HUES6 (cell line): Measurements from ENCODE around the gene TLR9.

Experiments used
- H3K27ac ChIP-seq: 2 replicates; pipeline ENCODE4 v1.7.0; 2013; ENCODE audit warnings: low read depth, mild to moderate bottlenecking, low read length, inconsistent platforms
- H3K27me3 ChIP-seq: 2 replicates; pipeline ENCODE4 v1.6.1; 2013; ENCODE audit warnings: low read length; ENCODE audit not compliant: control insufficient read depth, insufficient read depth
- H3K36me3 ChIP-seq: 2 replicates; pipeline ENCODE4 v1.6.1; 2013; ENCODE audit warnings: low read length; ENCODE audit not compliant: control insufficient read depth, insufficient read depth
- H3K4me1 ChIP-seq: 2 replicates; pipeline ENCODE4 v1.6.1; 2013; ENCODE audit warnings: low read length; ENCODE audit not compliant: control insufficient read depth, insufficient read depth
- H3K4me3 ChIP-seq: 2 replicates; pipeline ENCODE4 v1.5.1; 2013; ENCODE audit warnings: low read depth, low read length
- H3K9ac ChIP-seq: one replicate; pipeline ENCODE4 v1.6.1; 2013; ENCODE audit warnings: mild to moderate bottlenecking, low read length
- H3K9me3 ChIP-seq: 2 replicates; pipeline ENCODE4 v1.6.1; 2013; ENCODE audit warnings: low read depth, low read length; ENCODE audit not compliant: control insufficient read depth, insufficient read depth

The TLR9 gene

GRCh38 chr3:52221563-52222318, 3.7 kb downstream of the TLR9 start:
- Histone ChIP-seq H3K9ac (no peak overlapping the region), H3K4me3 (no peak overlapping the region), H3K27me3 (no peaks in the 10 kb centered on the region), H3K4me1 (peaks cover 12% of the 10 kb centered on the region; the same call in 1 of the 2 replicates), H3K9me3 (no peaks in the 10 kb centered on the region), H3K36me3 (no peaks in the 10 kb centered on the region), H3K27ac (no peak overlapping the region)

- Histone ChIP-seq H3K27ac (no peak overlapping the region), H3K9me3 (no peaks in the 10 kb centered on the region), H3K36me3 (no peaks in the 10 kb centered on the region), H3K4me1 (peaks cover 12% of the 10 kb centered on the region; the same call in 1 of the 2 replicates), H3K4me3 (no peak overlapping the region), H3K9ac (no peak overlapping the region), H3K27me3 (no peaks in the 10 kb centered on the region)
These were observed 4.3 kb downstream of the TLR9 start for GRCh38 chr3:52221141-52221562.

GRCh38 chr3:52220380-52221026, 4.9 kb downstream of the TLR9 start:
- Histone ChIP-seq H3K27ac (no peak overlapping the region), H3K9ac (no peak overlapping the region), H3K4me3 (no peak overlapping the region)

GRCh38 chr3:52218937-52219650, 6.4 kb downstream of the TLR9 start:
- no peaks in the 10 kb centered on the region for H3K27me3 ChIP-seq
- no peak overlapping the region for H3K4me3 ChIP-seq
- no peak overlapping the region for H3K27ac ChIP-seq
- H3K9ac ChIP-seq: no peak overlapping the region
- peaks cover 4% of the 10 kb centered on the region; the same call in 1 of the 2 replicates for H3K4me1 ChIP-seq
- no peaks in the 10 kb centered on the region for H3K9me3 ChIP-seq
- peaks cover 19% of the 10 kb centered on the region for H3K36me3 ChIP-seq

More at GRCh38 chr3:52220380-52221026, 4.9 kb downstream of the TLR9 start:
- Histone ChIP-seq H3K9me3 (no peaks in the 10 kb centered on the region), H3K27me3 (no peaks in the 10 kb centered on the region), H3K36me3 (peaks cover 5% of the 10 kb centered on the region), H3K4me1 (peaks cover 6% of the 10 kb centered on the region; the same call in 1 of the 2 replicates)

GRCh38 chr3:52218454-52218853, 7.0 kb downstream of the TLR9 start:
- Histone ChIP-seq H3K4me3 (no peak overlapping the region), H3K9ac (no peak overlapping the region), H3K36me3 (peaks cover 26% of the 10 kb centered on the region), H3K9me3 (no peaks in the 10 kb centered on the region), H3K27me3 (no peaks in the 10 kb centered on the region), H3K27ac (no peak overlapping the region), H3K4me1 (peaks cover 4% of the 10 kb centered on the region; the same call in 1 of the 2 replicates)

GRCh38 chr3:52218026-52218425, 7.4 kb downstream of the TLR9 start:
- Histone ChIP-seq H3K36me3 (peaks cover 30% of the 10 kb centered on the region), H3K27ac (no peak overlapping the region), H3K4me3 (no peak overlapping the region), H3K4me1 (peaks cover 4% of the 10 kb centered on the region; the same call in 1 of the 2 replicates), H3K27me3 (no peaks in the 10 kb centered on the region), H3K9me3 (no peaks in the 10 kb centered on the region), H3K9ac (no peak overlapping the region)

GRCh38 chr3:52217409-52217805, 8.0 kb downstream of the TLR9 start:
- Histone ChIP-seq H3K36me3 (peaks cover 34% of the 10 kb centered on the region), H3K27ac (no peak overlapping the region), H3K4me1 (peaks cover 4% of the 10 kb centered on the region; the same call in 1 of the 2 replicates), H3K9ac (no peak overlapping the region), H3K27me3 (no peaks in the 10 kb centered on the region), H3K4me3 (no peak overlapping the region), H3K9me3 (no peaks in the 10 kb centered on the region)

- no peak overlapping the region for H3K4me3 ChIP-seq
- no peaks in the 10 kb centered on the region for H3K27me3 ChIP-seq
- no peak overlapping the region for H3K9ac ChIP-seq
- peaks cover 40% of the 10 kb centered on the region for H3K36me3 ChIP-seq
- H3K4me1 ChIP-seq: peaks cover 4% of the 10 kb centered on the region; the same call in 1 of the 2 replicates
- H3K9me3 ChIP-seq: no peaks in the 10 kb centered on the region
- no peak overlapping the region for H3K27ac ChIP-seq
These were observed 8.6 kb downstream of the TLR9 start for GRCh38 chr3:52216585-52217408.

GRCh38 chr3:52215351-52215750, 10.1 kb downstream of the TLR9 start:
- H3K4me3 ChIP-seq: no peak overlapping the region
- peaks cover 55% of the 10 kb centered on the region for H3K36me3 ChIP-seq
- no peaks in the 10 kb centered on the region for H3K9me3 ChIP-seq
- H3K9ac ChIP-seq: no peak overlapping the region
- no peaks in the 10 kb centered on the region; the same call in 1 of the 2 replicates for H3K4me1 ChIP-seq
- H3K27ac ChIP-seq: no peak overlapping the region
- H3K27me3 ChIP-seq: no peaks in the 10 kb centered on the region

GRCh38 chr3:52213901-52214300, 11.5 kb downstream of the TLR9 start:
- no peaks in the 10 kb centered on the region for H3K9me3 ChIP-seq
- H3K9ac ChIP-seq: no peak overlapping the region
- H3K27me3 ChIP-seq: no peaks in the 10 kb centered on the region
- no peak overlapping the region for H3K4me3 ChIP-seq
- H3K27ac ChIP-seq: no peak overlapping the region
- peaks cover 68% of the 10 kb centered on the region for H3K36me3 ChIP-seq
- no peaks in the 10 kb centered on the region; the same call in 1 of the 2 replicates for H3K4me1 ChIP-seq
